BE2C (cell line): ENCODE measurements around the gene SYT13.
A peak's percentile ranks its signal among the peaks of the same experiment; 100 is the strongest.
"Not testable (repeated sequence)": the region's sequence is repeated elsewhere in the genome, so short reads cannot be mapped to it uniquely, and the experiment has no call there.

ENCODE experiments used
- DNase-seq: peaks from one replicate; pipeline ENCODE4 v3.0.0-alpha.2; 2020
- H3K27me3 ChIP-seq: fragments of 250-450 bp; sonication (Bioruptor Pico); 2 replicates; pipeline ENCODE4 v1.5.1; 2020; ENCODE audit warnings: mild to moderate bottlenecking
- H3K36me3 ChIP-seq: fragments of 250-450 bp; sonication (Bioruptor Pico); 2 replicates; pipeline ENCODE4 v1.5.1; 2020; ENCODE audit warnings: mild to moderate bottlenecking
- H3K4me1 ChIP-seq: fragments of 250-450 bp; sonication (Bioruptor Pico); 2 replicates; pipeline ENCODE4 v1.5.1; 2020
- H3K4me3 ChIP-seq: 2 replicates; pipeline ENCODE4 v1.5.1; 2011; ENCODE audit warnings: low read depth, low read length
- H3K9me3 ChIP-seq: fragments of 250-450 bp; sonication (Bioruptor Pico); 2 replicates; pipeline ENCODE4 v1.5.1; 2020
- TF ChIP-seq, protein P1 (sequence below): IDR thresholded peaks from 2 replicates; pipeline ENCODE4 v1.5.1; 2012; ENCODE audit warnings: mild to moderate bottlenecking, low read depth, low read length

SYT13 gene

DNA sequence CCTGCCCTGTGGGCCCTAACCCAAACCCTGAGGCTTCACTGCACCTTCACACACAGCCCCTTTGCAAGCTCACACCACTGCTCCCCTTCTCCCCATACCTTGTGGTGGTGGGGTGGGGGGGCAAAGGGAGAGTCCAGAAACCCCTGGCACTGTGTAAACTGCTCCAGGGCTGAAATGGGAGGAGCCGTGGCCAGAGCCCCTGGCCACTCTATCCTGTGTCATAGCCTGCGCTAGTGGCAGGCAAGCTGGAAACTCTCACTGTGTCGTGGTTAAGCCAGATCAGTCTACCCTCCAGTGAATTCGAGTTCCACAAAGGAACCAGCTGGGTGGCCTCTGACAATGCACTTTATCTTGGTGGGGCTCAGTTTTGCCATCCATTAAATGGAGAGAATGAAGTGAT, 8.4 kb upstream of the SYT13 start:
- no peaks in the 10 kb centered on the region for H3K4me1 ChIP-seq
- no peaks in the 10 kb centered on the region for H3K9me3 ChIP-seq
- TF ChIP-seq, protein P1, sequence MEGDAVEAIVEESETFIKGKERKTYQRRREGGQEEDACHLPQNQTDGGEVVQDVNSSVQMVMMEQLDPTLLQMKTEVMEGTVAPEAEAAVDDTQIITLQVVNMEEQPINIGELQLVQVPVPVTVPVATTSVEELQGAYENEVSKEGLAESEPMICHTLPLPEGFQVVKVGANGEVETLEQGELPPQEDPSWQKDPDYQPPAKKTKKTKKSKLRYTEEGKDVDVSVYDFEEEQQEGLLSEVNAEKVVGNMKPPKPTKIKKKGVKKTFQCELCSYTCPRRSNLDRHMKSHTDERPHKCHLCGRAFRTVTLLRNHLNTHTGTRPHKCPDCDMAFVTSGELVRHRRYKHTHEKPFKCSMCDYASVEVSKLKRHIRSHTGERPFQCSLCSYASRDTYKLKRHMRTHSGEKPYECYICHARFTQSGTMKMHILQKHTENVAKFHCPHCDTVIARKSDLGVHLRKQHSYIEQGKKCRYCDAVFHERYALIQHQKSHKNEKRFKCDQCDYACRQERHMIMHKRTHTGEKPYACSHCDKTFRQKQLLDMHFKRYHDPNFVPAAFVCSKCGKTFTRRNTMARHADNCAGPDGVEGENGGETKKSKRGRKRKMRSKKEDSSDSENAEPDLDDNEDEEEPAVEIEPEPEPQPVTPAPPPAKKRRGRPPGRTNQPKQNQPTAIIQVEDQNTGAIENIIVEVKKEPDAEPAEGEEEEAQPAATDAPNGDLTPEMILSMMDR, result no peak
- H3K4me3 ChIP-seq, result no peak overlapping the region
- no peaks in the 10 kb centered on the region for H3K27me3 ChIP-seq
- H3K36me3 ChIP-seq, result no peaks in the 10 kb centered on the region
- no peak for DNase-seq

DNA sequence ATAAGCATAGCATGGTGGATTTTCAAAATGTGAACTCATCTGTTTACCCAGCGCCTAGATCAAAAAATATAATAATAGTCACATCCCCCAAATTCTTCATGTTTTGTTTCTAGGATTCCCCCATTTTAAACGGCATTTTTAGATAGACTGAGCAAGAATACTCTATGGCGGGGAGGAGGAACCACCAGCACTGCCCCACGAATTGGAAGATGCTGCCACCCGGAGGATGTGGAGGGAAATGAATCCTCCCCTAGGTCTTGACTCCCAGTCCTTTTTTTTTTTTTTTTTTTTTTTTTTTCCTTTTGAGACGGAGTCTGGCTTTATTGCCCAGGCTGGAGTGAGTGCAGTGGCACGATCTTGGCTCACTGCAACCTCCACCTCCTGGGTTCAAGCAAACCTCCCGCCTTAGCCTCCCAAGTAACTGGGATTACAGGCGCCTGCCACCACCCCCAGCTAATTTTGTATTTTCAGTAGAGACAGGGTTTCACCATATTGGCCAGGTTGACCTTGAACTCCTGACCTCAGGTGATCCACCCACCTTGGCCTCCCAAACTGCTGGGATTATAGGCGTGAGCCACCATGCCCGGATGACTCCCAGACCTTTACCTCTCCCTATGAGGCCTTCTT, 7.5 kb upstream of the SYT13 start:
- peak; percentile 73 for DNase-seq
- TF ChIP-seq, protein P1, result peak; percentile 50

GRCh38 chr11:45290586-45290985, 4.4 kb upstream of the SYT13 start:
- no peaks in the 10 kb centered on the region for H3K4me1 ChIP-seq
- H3K4me3 ChIP-seq, result no peak overlapping the region
- H3K9me3 ChIP-seq, result no peaks in the 10 kb centered on the region
- TF ChIP-seq, protein P1, result no peak
- DNase-seq, result no peak
- peaks cover 5% of the 10 kb centered on the region for H3K27me3 ChIP-seq
- no peaks in the 10 kb centered on the region for H3K36me3 ChIP-seq

More for the DNA sequence above, 7.5 kb upstream of the SYT13 start:
- H3K27me3 ChIP-seq, H3K36me3 ChIP-seq, H3K9me3 ChIP-seq, H3K4me1 ChIP-seq, H3K4me3 ChIP-seq: not testable (repeated sequence)

DNA sequence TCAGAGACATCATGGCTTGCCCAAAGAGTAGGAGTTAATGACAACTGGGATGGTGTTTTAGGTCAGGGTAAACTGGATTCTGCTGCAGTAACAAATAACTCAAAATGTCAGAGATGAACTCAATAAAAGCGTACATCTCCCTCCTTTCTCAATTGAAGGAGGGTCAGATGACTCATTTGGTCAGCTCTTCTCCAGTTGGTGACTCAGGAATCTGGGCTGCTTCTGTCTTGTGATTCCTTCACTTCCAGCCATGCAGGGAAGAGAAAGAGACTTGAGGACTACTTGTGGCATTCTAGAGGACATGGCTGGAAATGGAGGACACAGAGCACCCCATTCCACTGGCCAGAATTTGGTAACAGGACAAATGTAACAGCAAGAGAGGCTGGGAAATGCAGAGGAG, 3.2 kb upstream of the SYT13 start:
- Histone ChIP-seq H3K4me1 (no peaks in the 10 kb centered on the region), H3K4me3 (no peak overlapping the region), H3K27me3 (peaks cover 14% of the 10 kb centered on the region), H3K36me3 (no peaks in the 10 kb centered on the region), H3K9me3 (no peaks in the 10 kb centered on the region)
- TF ChIP-seq, protein P1, result no peak
- DNase-seq, result no peak

- H3K27me3 ChIP-seq, result peaks cover 14% of the 10 kb centered on the region
- TF ChIP-seq, protein P1, result no peak
- no peak for DNase-seq
These were observed 2.2 kb upstream of the SYT13 start for GRCh38 chr11:45288339-45288738.

GRCh38 chr11:45287316-45287903, 1.3 kb upstream of the SYT13 start:
- TF ChIP-seq, protein P1, result no peak
- Histone ChIP-seq H3K36me3 (no peaks in the 10 kb centered on the region), H3K27me3 (peaks cover 14% of the 10 kb centered on the region), H3K4me1 (no peaks in the 10 kb centered on the region), H3K4me3 (no peak overlapping the region), H3K9me3 (no peaks in the 10 kb centered on the region)
- DNase-seq, result no peak

More at GRCh38 chr11:45288339-45288738, 2.2 kb upstream of the SYT13 start:
- H3K9me3 ChIP-seq, result no peaks in the 10 kb centered on the region
- no peaks in the 10 kb centered on the region for H3K4me1 ChIP-seq
- H3K4me3 ChIP-seq, result no peak overlapping the region
- H3K36me3 ChIP-seq, result no peaks in the 10 kb centered on the region
